ENCODE results near the gene STK4. TPM values are rescaled to one million over a fixed set of nuclear protein-coding genes. Genes with fewer than 3 reads are reported as not detected.

Gene STK4
- total and polyA plus RNA-seq, 2 donors (not counting 3 experiments of a cell fraction or from before 2014, with no cell fraction given), result 9.1 to 29.6 TPM

GRCh38 chr20:44946271-44946852 lies 19.9 kb upstream of the STK4 start:
- peaks cover 32 to 49% of the 10 kb centered on the region in 2 experiments for H3K36me3 ChIP-seq (ENCODE audit: control insufficient read depth in 2 of 2, extremely low read depth in 1 of 2, insufficient read depth in 2 of 2, low read length in 2 of 2)
- POLR2A ChIA-PET, result no interaction called here

More at GRCh38 chr20:44946271-44946852, 19.9 kb upstream of the STK4 start:
- H3K27ac ChIP-seq (ENCODE audit: insufficient read depth, low read depth, low read length), result no peak overlapping the region
- H3K4me1 ChIP-seq (ENCODE audit: control insufficient read depth, extremely low read depth, insufficient read depth, low read length), result no peaks in the 10 kb centered on the region
- intact Hi-C loops (cut with micrococcal nuclease), result no loop called here
- no peak overlapping the region for H2AFZ ChIP-seq (ENCODE audit: low read depth, low read length)
- no peaks in the 10 kb centered on the region for H3K9me1 ChIP-seq (replicated peaks; ENCODE audit: control insufficient read depth, extremely low read depth, insufficient read depth, low read length)
- CTCF ChIA-PET, result interaction anchor here (1.0 kb wide), 1 partner anchor 9 kb away, joined by 5 read pairs; no protein-coding TSS in a partner anchor
- no peaks in the 10 kb centered on the region for H4K20me1 ChIP-seq (replicated peaks; ENCODE audit: control insufficient read depth, extremely low read depth, insufficient read depth, low read length)
- no TSS peak for BruUV-seq (replicated peaks)
- DNase-seq (ENCODE audit: low read depth, low spot score) (no peak), FAIRE-seq (no peak)
- H3K27me3 ChIP-seq (ENCODE audit: control insufficient read depth in 2 of 2, insufficient read depth in 2 of 2, low read length in 2 of 2), result no peaks in the 10 kb centered on the region
- no peak for TF ChIP-seq POLR2A (IDR thresholded peaks at IDR 0.05; ENCODE audit: low read depth, low read length)
- no peak for TF ChIP-seq EZH2 (IDR thresholded peaks at IDR 0.05; ENCODE audit: borderline replicate concordance, low read depth, low read length, severe bottlenecking)
- no peak for TF ChIP-seq POLR2AphosphoS5 (IDR thresholded peaks at IDR 0.05; ENCODE audit: insufficient read depth, low read depth, low read length)
- TF ChIP-seq, protein P1, sequence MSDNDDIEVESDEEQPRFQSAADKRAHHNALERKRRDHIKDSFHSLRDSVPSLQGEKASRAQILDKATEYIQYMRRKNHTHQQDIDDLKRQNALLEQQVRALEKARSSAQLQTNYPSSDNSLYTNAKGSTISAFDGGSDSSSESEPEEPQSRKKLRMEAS (IDR thresholded peaks at IDR 0.05; ENCODE audit: insufficient read depth, insufficient read length), result no peak
- no peak for TF ChIP-seq JUN (IDR thresholded peaks at IDR 0.05; ENCODE audit: borderline replicate concordance, insufficient read depth, insufficient read length, low read depth)
- TF ChIP-seq MYC (IDR thresholded peaks at IDR 0.05; ENCODE audit: low read depth, low read length), result no peak
- no peak for TF ChIP-seq FOS (IDR thresholded peaks at IDR 0.05; ENCODE audit: borderline replicate concordance, insufficient read depth, low read length)
- TF ChIP-seq, protein P2, sequence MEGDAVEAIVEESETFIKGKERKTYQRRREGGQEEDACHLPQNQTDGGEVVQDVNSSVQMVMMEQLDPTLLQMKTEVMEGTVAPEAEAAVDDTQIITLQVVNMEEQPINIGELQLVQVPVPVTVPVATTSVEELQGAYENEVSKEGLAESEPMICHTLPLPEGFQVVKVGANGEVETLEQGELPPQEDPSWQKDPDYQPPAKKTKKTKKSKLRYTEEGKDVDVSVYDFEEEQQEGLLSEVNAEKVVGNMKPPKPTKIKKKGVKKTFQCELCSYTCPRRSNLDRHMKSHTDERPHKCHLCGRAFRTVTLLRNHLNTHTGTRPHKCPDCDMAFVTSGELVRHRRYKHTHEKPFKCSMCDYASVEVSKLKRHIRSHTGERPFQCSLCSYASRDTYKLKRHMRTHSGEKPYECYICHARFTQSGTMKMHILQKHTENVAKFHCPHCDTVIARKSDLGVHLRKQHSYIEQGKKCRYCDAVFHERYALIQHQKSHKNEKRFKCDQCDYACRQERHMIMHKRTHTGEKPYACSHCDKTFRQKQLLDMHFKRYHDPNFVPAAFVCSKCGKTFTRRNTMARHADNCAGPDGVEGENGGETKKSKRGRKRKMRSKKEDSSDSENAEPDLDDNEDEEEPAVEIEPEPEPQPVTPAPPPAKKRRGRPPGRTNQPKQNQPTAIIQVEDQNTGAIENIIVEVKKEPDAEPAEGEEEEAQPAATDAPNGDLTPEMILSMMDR (IDR thresholded peaks at IDR 0.05; ENCODE audit: extremely low read depth in 1 of 2, insufficient read depth in 1 of 2, low read depth in 1 of 2, low read length in 2 of 2), result no peak
- no peak for TF ChIP-seq GATA2 (IDR thresholded peaks at IDR 0.05; ENCODE audit: insufficient read depth, insufficient read length, low read depth, low read length)
- H3K79me2 ChIP-seq (ENCODE audit: control insufficient read depth, insufficient read depth, low read length), result peaks cover 2% of the 10 kb centered on the region
- no peak overlapping the region for H3K4me2 ChIP-seq (ENCODE audit: insufficient read depth, low read length)
- no peak overlapping the region for H3K9ac ChIP-seq (replicated peaks; ENCODE audit: extremely low read depth, insufficient read depth, low read length)
- H3K9me3 ChIP-seq (replicated peaks; ENCODE audit: control insufficient read depth, insufficient read depth, low read length), result no peaks in the 10 kb centered on the region
- H3K4me3 ChIP-seq (replicated peaks in 1 of 3; ENCODE audit: insufficient read depth in 1 of 3, low read depth in 1 of 3, low read length in 3 of 3), result no peak overlapping the region
- dilution Hi-C loops (cut with MboI; ENCODE audit: extremely low pct_ligation_motif_present, low sequenced_read_pairs), result no loop called here

All from endothelial cell of umbilical vein (primary cell).